K562 (cell line): ENCODE measurements around the gene SETDB2. TPM values are rescaled to one million over a fixed set of nuclear protein-coding genes. Genes with fewer than 3 reads are reported as not detected.

Experiments used
- CSDE1 ChIP-seq, 2 experiments: fragments of 450-650 bp; IDR thresholded peaks; 2 replicates each; pipeline ENCODE4 v1.6.1; 2016; ENCODE audit warnings: mild to moderate bottlenecking in 1 of 2
- MXI1 ChIP-seq: IDR thresholded peaks from 2 replicates; pipeline ENCODE4 v1.6.1; 2011; ENCODE audit warnings: low read depth, mild to moderate bottlenecking, improper control_type of control experiment, low read length
- RBM17 ChIP-seq: fragments of 200-400 bp; formaldehyde crosslinking; IDR thresholded peaks from 2 replicates; pipeline ENCODE4 v1.6.1; 2017; ENCODE audit warnings: low read depth, mild to moderate bottlenecking, low read length, borderline replicate concordance
- ZNF57 ChIP-seq: fragments of 450-650 bp; formaldehyde crosslinking; IDR thresholded peaks from 2 replicates; pipeline ENCODE4 v1.4.0; 2020; ENCODE audit warnings: mild to moderate bottlenecking, moderate library complexity
- polyA plus RNA-seq, 8 experiments: library from polyadenylated mRNA; depleted of rRNA in 4 of 8; stranded (reverse) in 5 of 8; unstranded in 3 of 8; fragments of >200 nt; fragmentation: Nextera tagmentation in 2 of 8; fragmentation: Illumina TruSeq in 1 of 8; extraction: Ambion mirVana in 2 of 8; extraction: Trizol in 1 of 8; gene quantifications; 2 replicates each; pipeline versions ENCODE4 v1.2.1 to v1.2.3, GENCODE V29; 2011 to 2014; ENCODE audit warnings: inconsistent platforms in 1 of 8, missing spikeins in 1 of 8
- total RNA-seq, 7 experiments: library from RNA; depleted of rRNA in 6 of 7; stranded (reverse); fragments of >200 nt in 6 of 7; fragmentation: Illumina TruSeq in 2 of 7; extraction: Trizol in 2 of 7; gene quantifications; 2 replicates each; pipeline versions ENCODE4 v1.2.1 to v1.2.3, GENCODE V29; 2011 to 2021; ENCODE audit warnings: low replicate concordance in 1 of 7
- TF ChIP-seq, protein P1 (sequence below): fragments of 200-800 bp; sonication (Bioruptor generic); IDR thresholded peaks from 2 replicates; pipeline ENCODE4 v1.6.1; 2017; ENCODE audit warnings: missing genetic modification characterization, missing compliant biosample characterization
- TF ChIP-seq, protein P2 (sequence below): conservative IDR thresholded peaks from 2 replicates; pipeline ENCODE4 v1.6.1; 2011; ENCODE audit warnings: low read depth, mild to moderate bottlenecking, low read length; ENCODE audit not compliant: control insufficient read depth
- TF ChIP-seq, protein P3 (sequence below): fragments of 450-650 bp; IDR thresholded peaks from 2 replicates; pipeline ENCODE4 v1.7.0; 2016; ENCODE audit warnings: borderline replicate concordance
- TF ChIP-seq, protein P4 (sequence below): fragments of 200-400 bp; formaldehyde crosslinking; IDR thresholded peaks from 2 replicates; pipeline ENCODE4 v1.6.1; 2017; ENCODE audit warnings: mild to moderate bottlenecking, low read depth, low read length, moderate library complexity
- TF ChIP-seq, protein P5 (sequence below): fragments of 150-350 bp; IDR thresholded peaks from 2 replicates; pipeline ENCODE4 v1.6.1; 2014; ENCODE audit warnings: low read depth, mild to moderate bottlenecking, low read length, borderline replicate concordance
- TF ChIP-seq, protein P6 (sequence below): fragments of 450-650 bp; IDR thresholded peaks from 2 replicates; pipeline ENCODE4 v1.6.1; 2016; ENCODE audit warnings: mild to moderate bottlenecking

Gene SETDB2
- total and polyA plus RNA-seq, 9 of the 15 experiments (the other 6 are each of a cell fraction or from before 2014, with no cell fraction given): 1.0 to 9.0 (median 6.1) TPM

DNA sequence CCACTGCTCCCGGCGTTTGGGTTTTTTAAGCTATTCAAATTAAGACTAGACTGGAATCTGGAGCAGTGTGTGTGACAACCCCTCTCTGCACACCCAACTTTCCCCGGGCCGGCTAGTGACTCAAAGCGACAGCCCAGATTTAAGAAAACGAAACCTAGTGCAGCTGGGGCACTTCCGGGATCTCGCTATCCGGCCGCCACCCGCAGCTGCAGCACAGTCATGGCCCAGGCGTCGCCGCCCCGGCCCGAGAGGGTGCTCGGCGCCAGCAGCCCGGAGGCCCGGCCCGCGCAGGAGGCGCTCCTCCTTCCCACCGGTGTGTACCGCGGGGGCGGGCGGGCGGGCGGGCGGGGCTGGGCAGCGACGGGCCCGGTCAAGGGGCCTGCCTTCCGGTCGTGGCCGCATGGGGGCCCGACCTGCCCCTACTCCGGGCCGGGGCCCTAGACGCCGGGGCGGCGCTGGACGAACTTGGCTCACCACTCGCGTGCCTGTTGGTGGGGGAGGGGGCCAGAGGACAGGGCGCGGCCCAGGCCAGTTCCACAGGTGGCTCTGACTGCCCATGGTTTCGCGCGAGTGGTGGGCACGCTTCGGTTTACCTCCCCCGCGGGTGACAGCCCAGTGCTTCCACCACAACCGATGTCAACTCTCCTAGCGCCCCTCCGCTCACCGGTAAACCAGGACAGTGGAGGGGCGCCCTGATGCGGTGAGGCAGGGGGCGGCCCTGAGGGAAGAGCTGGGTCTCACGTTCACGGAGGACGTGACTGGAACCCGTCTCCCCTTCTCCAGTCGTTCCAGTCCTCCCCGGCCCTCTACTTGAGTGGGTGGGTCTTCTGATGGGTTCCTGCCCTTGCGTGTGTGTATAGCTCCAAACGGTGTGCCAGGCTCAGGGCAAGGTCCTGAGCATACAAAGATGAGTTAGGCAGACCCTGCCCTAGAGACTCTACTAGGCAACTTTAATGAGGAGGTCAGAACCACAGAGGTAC lies 52.0 kb downstream of the SETDB2 start, which contains the start of gene PHF11 (continued):
- TF ChIP-seq, protein P1, sequence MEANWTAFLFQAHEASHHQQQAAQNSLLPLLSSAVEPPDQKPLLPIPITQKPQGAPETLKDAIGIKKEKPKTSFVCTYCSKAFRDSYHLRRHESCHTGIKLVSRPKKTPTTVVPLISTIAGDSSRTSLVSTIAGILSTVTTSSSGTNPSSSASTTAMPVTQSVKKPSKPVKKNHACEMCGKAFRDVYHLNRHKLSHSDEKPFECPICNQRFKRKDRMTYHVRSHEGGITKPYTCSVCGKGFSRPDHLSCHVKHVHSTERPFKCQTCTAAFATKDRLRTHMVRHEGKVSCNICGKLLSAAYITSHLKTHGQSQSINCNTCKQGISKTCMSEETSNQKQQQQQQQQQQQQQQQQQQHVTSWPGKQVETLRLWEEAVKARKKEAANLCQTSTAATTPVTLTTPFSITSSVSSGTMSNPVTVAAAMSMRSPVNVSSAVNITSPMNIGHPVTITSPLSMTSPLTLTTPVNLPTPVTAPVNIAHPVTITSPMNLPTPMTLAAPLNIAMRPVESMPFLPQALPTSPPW: peak; percentile 74
- TF ChIP-seq, protein P2, sequence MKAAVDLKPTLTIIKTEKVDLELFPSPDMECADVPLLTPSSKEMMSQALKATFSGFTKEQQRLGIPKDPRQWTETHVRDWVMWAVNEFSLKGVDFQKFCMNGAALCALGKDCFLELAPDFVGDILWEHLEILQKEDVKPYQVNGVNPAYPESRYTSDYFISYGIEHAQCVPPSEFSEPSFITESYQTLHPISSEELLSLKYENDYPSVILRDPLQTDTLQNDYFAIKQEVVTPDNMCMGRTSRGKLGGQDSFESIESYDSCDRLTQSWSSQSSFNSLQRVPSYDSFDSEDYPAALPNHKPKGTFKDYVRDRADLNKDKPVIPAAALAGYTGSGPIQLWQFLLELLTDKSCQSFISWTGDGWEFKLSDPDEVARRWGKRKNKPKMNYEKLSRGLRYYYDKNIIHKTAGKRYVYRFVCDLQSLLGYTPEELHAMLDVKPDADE: 0 out of 2 replicates have a peak, but pooled peaks have one; percentile 24
- no peak for TF ChIP-seq RBM17
- TF ChIP-seq, protein P3, sequence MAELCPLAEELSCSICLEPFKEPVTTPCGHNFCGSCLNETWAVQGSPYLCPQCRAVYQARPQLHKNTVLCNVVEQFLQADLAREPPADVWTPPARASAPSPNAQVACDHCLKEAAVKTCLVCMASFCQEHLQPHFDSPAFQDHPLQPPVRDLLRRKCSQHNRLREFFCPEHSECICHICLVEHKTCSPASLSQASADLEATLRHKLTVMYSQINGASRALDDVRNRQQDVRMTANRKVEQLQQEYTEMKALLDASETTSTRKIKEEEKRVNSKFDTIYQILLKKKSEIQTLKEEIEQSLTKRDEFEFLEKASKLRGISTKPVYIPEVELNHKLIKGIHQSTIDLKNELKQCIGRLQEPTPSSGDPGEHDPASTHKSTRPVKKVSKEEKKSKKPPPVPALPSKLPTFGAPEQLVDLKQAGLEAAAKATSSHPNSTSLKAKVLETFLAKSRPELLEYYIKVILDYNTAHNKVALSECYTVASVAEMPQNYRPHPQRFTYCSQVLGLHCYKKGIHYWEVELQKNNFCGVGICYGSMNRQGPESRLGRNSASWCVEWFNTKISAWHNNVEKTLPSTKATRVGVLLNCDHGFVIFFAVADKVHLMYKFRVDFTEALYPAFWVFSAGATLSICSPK: no peak
- TF ChIP-seq, protein P4, sequence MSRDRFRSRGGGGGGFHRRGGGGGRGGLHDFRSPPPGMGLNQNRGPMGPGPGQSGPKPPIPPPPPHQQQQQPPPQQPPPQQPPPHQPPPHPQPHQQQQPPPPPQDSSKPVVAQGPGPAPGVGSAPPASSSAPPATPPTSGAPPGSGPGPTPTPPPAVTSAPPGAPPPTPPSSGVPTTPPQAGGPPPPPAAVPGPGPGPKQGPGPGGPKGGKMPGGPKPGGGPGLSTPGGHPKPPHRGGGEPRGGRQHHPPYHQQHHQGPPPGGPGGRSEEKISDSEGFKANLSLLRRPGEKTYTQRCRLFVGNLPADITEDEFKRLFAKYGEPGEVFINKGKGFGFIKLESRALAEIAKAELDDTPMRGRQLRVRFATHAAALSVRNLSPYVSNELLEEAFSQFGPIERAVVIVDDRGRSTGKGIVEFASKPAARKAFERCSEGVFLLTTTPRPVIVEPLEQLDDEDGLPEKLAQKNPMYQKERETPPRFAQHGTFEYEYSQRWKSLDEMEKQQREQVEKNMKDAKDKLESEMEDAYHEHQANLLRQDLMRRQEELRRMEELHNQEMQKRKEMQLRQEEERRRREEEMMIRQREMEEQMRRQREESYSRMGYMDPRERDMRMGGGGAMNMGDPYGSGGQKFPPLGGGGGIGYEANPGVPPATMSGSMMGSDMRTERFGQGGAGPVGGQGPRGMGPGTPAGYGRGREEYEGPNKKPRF: no peak
- TF ChIP-seq CSDE1 (IDR thresholded peaks at IDR 0.05): no peak
- TF ChIP-seq, protein P5, sequence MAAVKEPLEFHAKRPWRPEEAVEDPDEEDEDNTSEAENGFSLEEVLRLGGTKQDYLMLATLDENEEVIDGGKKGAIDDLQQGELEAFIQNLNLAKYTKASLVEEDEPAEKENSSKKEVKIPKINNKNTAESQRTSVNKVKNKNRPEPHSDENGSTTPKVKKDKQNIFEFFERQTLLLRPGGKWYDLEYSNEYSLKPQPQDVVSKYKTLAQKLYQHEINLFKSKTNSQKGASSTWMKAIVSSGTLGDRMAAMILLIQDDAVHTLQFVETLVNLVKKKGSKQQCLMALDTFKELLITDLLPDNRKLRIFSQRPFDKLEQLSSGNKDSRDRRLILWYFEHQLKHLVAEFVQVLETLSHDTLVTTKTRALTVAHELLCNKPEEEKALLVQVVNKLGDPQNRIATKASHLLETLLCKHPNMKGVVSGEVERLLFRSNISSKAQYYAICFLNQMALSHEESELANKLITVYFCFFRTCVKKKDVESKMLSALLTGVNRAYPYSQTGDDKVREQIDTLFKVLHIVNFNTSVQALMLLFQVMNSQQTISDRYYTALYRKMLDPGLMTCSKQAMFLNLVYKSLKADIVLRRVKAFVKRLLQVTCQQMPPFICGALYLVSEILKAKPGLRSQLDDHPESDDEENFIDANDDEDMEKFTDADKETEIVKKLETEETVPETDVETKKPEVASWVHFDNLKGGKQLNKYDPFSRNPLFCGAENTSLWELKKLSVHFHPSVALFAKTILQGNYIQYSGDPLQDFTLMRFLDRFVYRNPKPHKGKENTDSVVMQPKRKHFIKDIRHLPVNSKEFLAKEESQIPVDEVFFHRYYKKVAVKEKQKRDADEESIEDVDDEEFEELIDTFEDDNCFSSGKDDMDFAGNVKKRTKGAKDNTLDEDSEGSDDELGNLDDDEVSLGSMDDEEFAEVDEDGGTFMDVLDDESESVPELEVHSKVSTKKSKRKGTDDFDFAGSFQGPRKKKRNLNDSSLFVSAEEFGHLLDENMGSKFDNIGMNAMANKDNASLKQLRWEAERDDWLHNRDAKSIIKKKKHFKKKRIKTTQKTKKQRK: no peak
- TF ChIP-seq ZNF57 (CRISPR knock-in tag): no peak
- no peak for TF ChIP-seq MXI1
- TF ChIP-seq, protein P6, sequence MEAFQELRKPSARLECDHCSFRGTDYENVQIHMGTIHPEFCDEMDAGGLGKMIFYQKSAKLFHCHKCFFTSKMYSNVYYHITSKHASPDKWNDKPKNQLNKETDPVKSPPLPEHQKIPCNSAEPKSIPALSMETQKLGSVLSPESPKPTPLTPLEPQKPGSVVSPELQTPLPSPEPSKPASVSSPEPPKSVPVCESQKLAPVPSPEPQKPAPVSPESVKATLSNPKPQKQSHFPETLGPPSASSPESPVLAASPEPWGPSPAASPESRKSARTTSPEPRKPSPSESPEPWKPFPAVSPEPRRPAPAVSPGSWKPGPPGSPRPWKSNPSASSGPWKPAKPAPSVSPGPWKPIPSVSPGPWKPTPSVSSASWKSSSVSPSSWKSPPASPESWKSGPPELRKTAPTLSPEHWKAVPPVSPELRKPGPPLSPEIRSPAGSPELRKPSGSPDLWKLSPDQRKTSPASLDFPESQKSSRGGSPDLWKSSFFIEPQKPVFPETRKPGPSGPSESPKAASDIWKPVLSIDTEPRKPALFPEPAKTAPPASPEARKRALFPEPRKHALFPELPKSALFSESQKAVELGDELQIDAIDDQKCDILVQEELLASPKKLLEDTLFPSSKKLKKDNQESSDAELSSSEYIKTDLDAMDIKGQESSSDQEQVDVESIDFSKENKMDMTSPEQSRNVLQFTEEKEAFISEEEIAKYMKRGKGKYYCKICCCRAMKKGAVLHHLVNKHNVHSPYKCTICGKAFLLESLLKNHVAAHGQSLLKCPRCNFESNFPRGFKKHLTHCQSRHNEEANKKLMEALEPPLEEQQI: no peak
